Upper lobe of right lung (tissue), 1 donor: ENCODE data around the gene BPIFA3. TPM values are rescaled to one million over a fixed set of nuclear protein-coding genes. Genes with fewer than 3 reads are reported as not detected.

Experiments used
- ATAC-seq: fragments of 200-7000 bp; cut with Tn5 transposase; one replicate; pipeline ENCODE4 v1.9.1; 2020; ENCODE audit warnings: mild to moderate bottlenecking, moderate library complexity
- DNase-seq: peaks from one replicate; pipeline ENCODE4 v3.0.0-alpha.2; 2020
- H3K27ac ChIP-seq: fragments of 200-600 bp; one replicate; pipeline ENCODE4 v1.8.0; 2022
- H3K27me3 ChIP-seq: fragments of 200-600 bp; one replicate; pipeline ENCODE4 v1.8.0; 2022; ENCODE audit warnings: mild to moderate bottlenecking
- H3K36me3 ChIP-seq: fragments of 200-600 bp; one replicate; pipeline ENCODE4 v1.8.0; 2022
- H3K4me1 ChIP-seq: fragments of 200-600 bp; one replicate; pipeline ENCODE4 v1.8.0; 2022
- H3K4me3 ChIP-seq: fragments of 200-600 bp; one replicate; pipeline ENCODE4 v1.8.0; 2022; ENCODE audit warnings: mild to moderate bottlenecking
- H3K9me3 ChIP-seq: fragments of 200-600 bp; one replicate; pipeline ENCODE4 v1.8.0; 2022
- CTCF ChIP-seq: fragments of 200-600 bp; IDR thresholded peaks from one replicate; pipeline ENCODE4 v1.8.0; 2022; ENCODE audit warnings: antibody characterized with exemption
- intact Hi-C: fragments of 100-400 bp; cut with DNase I; formaldehyde crosslinking; loops from one replicate; pipeline ENCODE4 v1.11.0; 2022
- long read RNA-seq: library from polyadenylated mRNA; unstranded; transcript quantifications from one replicate; pipeline ENCODE4 v2.0.0, GENCODE V29; 2021
- total RNA-seq: library from RNA; stranded (reverse); fragmentation: NEBNext Ultra II Directional; extraction: Animal tissue kit (Norgen Biotek cat#: 25700); gene quantifications from one replicate; pipeline ENCODE4 v1.2.1, GENCODE V29; 2021
- donor health status: DM: no; HTN: yes; CAD: no; lungs with severe emphysema.

Gene BPIFA3
- total RNA-seq, result not detected
- long read RNA-seq, result 0 reads

GRCh38 chr20:33217052-33217451 is at the start of gene BPIFA3:
BPIFA3 (plus strand) TSS chr20:33217352; CDS start chr20:33217537, 185 bp downstream.
- intact Hi-C loops, result no loop called here
- Histone ChIP-seq H3K4me3 (no peak within 1 kb of the TSS), H3K27ac (no peak within 1 kb of the TSS), H3K9me3 (no peaks in the 10 kb centered on the region), H3K36me3 (no peaks in the 10 kb centered on the region), H3K27me3 (peaks cover 9% of the 10 kb centered on the region), H3K4me1 (no peaks in the 10 kb centered on the region)
- DNase-seq (no peak), ATAC-seq (no peak)
- TF ChIP-seq CTCF, result no peak

GRCh38 chr20:33167859-33168258 is 49.3 kb upstream of the BPIFA3 start, which contains the start of gene BPIFA2:
BPIFA2 (plus strand) TSS chr20:33168159; CDS start chr20:33169146, 987 bp downstream.
- H3K4me3 ChIP-seq, result no peak within 1 kb of the TSS
- no peak for DNase-seq
- TF ChIP-seq CTCF, result no peak
- H3K36me3 ChIP-seq, result no peaks in the 10 kb centered on the region
- H3K27ac ChIP-seq, result no peak within 1 kb of the TSS
- H3K9me3 ChIP-seq, result no peaks in the 10 kb centered on the region
- intact Hi-C loops, result no loop called here
- H3K4me1 ChIP-seq, result no peaks in the 10 kb centered on the region
- no peaks in the 10 kb centered on the region for H3K27me3 ChIP-seq
- no peak for ATAC-seq

- H3K4me3 ChIP-seq, result no peak overlapping the region
These were observed 47.9 kb upstream of the BPIFA3 start for GRCh38 chr20:33169176-33169794.

GRCh38 chr20:33172781-33173180 is 44.4 kb upstream of the BPIFA3 start:
- H3K36me3 ChIP-seq, result no peaks in the 10 kb centered on the region
- no peak overlapping the region for H3K4me3 ChIP-seq
- DNase-seq, result no peak
- intact Hi-C loops, result no loop called here
- H3K9me3 ChIP-seq, result no peaks in the 10 kb centered on the region
- no peak for ATAC-seq
- H3K27ac ChIP-seq, result no peak overlapping the region
- H3K27me3 ChIP-seq, result no peaks in the 10 kb centered on the region
- no peak for TF ChIP-seq CTCF
- no peaks in the 10 kb centered on the region for H3K4me1 ChIP-seq

More at GRCh38 chr20:33169176-33169794, 47.9 kb upstream of the BPIFA3 start:
- no peaks in the 10 kb centered on the region for H3K9me3 ChIP-seq
- no peaks in the 10 kb centered on the region for H3K4me1 ChIP-seq
- no peaks in the 10 kb centered on the region for H3K36me3 ChIP-seq
- no peak overlapping the region for H3K27ac ChIP-seq
- H3K27me3 ChIP-seq, result no peaks in the 10 kb centered on the region
- no peak for ATAC-seq
- intact Hi-C loops, result no loop called here
- TF ChIP-seq CTCF, result peak; percentile 35
- DNase-seq, result no peak

- intact Hi-C loops, result no loop called here
- H3K4me1 ChIP-seq, result no peaks in the 10 kb centered on the region
- ATAC-seq (no peak), DNase-seq (no peak)
- H3K4me3 ChIP-seq, result no peak overlapping the region
- H3K36me3 ChIP-seq, result no peaks in the 10 kb centered on the region
- no peaks in the 10 kb centered on the region for H3K9me3 ChIP-seq
- no peaks in the 10 kb centered on the region for H3K27me3 ChIP-seq
- TF ChIP-seq CTCF, result no peak
- H3K27ac ChIP-seq, result no peak overlapping the region
These were observed 42.0 kb upstream of the BPIFA3 start for GRCh38 chr20:33175123-33175522.
